Measurements from ENCODE around the gene ZNF502. TPM values are rescaled to one million over a fixed set of nuclear protein-coding genes. Genes with fewer than 3 reads are reported as not detected.

ZNF502 gene
- total RNA-seq, 1 donor from 2014 or later = not detected

DNA sequence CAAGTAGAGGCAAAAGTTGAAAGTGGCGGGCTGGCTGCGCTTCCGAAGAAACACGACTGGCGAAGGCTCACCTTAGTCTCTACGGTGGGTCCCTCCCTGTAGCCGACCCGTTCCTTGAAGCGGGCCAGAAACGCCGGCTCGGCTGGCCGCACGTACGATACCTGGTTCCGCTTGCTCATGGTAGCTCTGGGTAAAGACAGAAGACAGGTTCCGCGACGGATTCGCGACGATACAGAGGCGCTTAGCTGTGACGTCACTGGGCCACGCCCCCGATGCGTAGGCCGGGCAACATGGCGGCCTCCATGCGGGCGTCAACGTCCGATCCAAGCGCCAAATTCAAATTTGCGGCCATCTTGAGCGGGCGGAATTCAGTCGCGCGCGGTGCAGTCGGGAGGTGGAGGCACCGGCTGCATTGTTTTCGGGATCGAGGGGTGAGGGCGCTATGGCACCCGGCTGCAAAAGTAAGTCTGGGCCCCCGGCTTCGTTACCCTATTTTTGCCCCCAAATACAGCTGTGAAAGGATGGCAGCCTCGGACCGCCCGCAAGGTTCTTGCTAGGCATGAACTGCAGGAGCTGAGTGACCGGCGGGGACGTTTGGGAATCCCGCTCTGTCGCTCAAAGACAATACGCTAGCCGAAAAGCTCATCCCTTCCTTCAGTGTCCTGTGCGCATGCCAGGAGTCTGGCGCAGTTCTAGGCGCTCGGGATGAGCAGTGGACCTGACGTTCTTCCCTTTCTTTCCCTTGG is 49.1 kb downstream of the ZNF502 start, which contains the start of the genes KIAA1143 and KIF15:
Gene KIAA1143, minus strand, starts transcription at position 196 of the 746 bp plus-strand sequence. Its CDS starts 17 bp downstream, at position 179.
Gene KIF15, plus strand, starts transcription at position 371 of the 746 bp plus-strand sequence. Its CDS starts 72 bp downstream, at position 443.
- peak; percentile 96 for DNase-seq (ENCODE audit: extremely low spot score, unreplicated experiment)
- TF ChIP-seq, protein P1, sequence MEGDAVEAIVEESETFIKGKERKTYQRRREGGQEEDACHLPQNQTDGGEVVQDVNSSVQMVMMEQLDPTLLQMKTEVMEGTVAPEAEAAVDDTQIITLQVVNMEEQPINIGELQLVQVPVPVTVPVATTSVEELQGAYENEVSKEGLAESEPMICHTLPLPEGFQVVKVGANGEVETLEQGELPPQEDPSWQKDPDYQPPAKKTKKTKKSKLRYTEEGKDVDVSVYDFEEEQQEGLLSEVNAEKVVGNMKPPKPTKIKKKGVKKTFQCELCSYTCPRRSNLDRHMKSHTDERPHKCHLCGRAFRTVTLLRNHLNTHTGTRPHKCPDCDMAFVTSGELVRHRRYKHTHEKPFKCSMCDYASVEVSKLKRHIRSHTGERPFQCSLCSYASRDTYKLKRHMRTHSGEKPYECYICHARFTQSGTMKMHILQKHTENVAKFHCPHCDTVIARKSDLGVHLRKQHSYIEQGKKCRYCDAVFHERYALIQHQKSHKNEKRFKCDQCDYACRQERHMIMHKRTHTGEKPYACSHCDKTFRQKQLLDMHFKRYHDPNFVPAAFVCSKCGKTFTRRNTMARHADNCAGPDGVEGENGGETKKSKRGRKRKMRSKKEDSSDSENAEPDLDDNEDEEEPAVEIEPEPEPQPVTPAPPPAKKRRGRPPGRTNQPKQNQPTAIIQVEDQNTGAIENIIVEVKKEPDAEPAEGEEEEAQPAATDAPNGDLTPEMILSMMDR (conservative IDR thresholded peaks at IDR 0.05) = no peak
- Mint-ChIP-seq H3K27ac (peak within 1 kb of the TSS; percentile 89), H3K9me3 (no peaks in the 10 kb centered on the region), H3K4me3 (peak within 1 kb of the TSS; percentile 90), H3K4me1 (ENCODE audit: unreplicated experiment) (peaks cover 12% of the 10 kb centered on the region), H3K36me3 (peaks cover 48% of the 10 kb centered on the region), H3K27me3 (no peaks in the 10 kb centered on the region)

DNA sequence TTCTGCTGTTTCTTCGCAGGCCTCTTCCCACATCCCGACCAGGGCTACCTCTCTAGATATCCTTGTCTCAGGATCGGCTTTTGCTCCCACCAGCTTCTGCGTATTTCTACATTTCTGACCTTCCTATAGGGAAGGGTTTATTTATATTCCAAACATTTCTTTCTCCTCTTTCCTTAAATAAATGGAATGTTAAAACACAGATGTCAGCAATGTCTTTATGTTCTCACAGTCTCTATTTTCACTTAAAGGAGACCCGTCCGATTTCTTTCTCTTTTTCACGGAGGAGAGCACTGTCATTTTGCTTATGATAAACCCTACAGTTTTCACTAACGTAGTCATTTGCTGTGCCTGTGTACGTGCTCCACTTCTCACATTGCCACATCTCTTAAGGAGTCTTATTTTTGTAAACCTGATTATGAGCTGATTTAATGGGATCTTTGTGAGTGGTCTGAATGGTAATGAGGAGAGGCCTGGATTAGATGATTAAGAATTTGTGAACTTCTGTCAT is 49.8 kb downstream of the ZNF502 start:
- Mint-ChIP-seq H3K27me3 (no peaks in the 10 kb centered on the region), H3K4me1 (ENCODE audit: unreplicated experiment) (peaks cover 9% of the 10 kb centered on the region), H3K36me3 (peaks cover 48% of the 10 kb centered on the region), H3K9me3 (no peaks in the 10 kb centered on the region), H3K27ac (peak overlapping the region; percentile 89), H3K4me3 (peak overlapping the region; percentile 90)
- TF ChIP-seq, protein P1 (conservative IDR thresholded peaks at IDR 0.05) = no peak
- DNase-seq (ENCODE audit: extremely low spot score, unreplicated experiment) = no peak

DNA sequence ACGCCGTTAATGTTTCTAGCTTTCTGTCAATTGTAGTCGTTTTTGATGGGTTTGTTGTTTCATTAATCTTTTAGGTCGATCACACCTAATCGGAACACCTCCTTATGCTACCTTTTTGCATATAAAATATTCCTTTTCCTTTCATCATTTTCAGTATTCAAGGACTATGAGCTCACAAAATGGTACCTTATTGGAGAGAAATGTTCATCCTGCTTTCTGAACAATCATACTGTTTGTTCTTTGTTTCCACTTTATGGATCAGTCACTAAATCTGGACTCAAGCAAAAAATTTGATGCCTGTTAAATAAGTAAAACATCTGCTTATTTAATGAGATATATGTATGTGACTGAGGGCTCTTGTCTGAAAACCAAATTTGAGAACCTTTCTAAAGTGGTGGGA is 50.2 kb downstream of the ZNF502 start:
- Mint-ChIP-seq H3K36me3 (peaks cover 46% of the 10 kb centered on the region), H3K27ac (peak overlapping the region; percentile 89), H3K4me1 (ENCODE audit: unreplicated experiment) (peaks cover 5% of the 10 kb centered on the region), H3K27me3 (no peaks in the 10 kb centered on the region), H3K4me3 (peak overlapping the region; percentile 90), H3K9me3 (no peaks in the 10 kb centered on the region)
- TF ChIP-seq, protein P1 (conservative IDR thresholded peaks at IDR 0.05) = no peak
- no peak for DNase-seq (ENCODE audit: extremely low spot score, unreplicated experiment)

DNA sequence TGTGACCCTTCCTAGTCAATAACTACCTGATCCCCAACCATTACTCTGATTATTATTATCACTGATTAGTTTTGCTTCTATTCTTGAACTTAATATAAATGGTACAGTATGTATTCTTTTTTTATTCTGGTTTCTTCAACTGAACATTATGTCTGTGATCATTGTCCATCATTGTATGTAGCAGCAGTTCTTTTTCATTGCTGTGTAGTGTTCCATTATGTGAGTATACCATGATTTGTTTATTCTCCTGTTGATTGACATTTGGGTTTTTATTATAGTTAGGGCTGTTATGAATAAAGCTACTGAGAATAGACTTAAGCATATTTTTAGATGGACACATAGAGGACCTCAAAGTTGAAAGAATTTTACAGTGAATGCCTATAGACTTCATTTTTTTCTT is 51.8 kb downstream of the ZNF502 start:
- TF ChIP-seq, protein P1 (conservative IDR thresholded peaks at IDR 0.05) = no peak
- Mint-ChIP-seq H3K4me3 (no peak overlapping the region), H3K27ac (no peak overlapping the region), H3K4me1 (ENCODE audit: unreplicated experiment) (peaks cover 4% of the 10 kb centered on the region), H3K36me3 (peaks cover 37% of the 10 kb centered on the region), H3K9me3 (no peaks in the 10 kb centered on the region), H3K27me3 (no peaks in the 10 kb centered on the region)
- DNase-seq (ENCODE audit: extremely low spot score, unreplicated experiment) = no peak

DNA sequence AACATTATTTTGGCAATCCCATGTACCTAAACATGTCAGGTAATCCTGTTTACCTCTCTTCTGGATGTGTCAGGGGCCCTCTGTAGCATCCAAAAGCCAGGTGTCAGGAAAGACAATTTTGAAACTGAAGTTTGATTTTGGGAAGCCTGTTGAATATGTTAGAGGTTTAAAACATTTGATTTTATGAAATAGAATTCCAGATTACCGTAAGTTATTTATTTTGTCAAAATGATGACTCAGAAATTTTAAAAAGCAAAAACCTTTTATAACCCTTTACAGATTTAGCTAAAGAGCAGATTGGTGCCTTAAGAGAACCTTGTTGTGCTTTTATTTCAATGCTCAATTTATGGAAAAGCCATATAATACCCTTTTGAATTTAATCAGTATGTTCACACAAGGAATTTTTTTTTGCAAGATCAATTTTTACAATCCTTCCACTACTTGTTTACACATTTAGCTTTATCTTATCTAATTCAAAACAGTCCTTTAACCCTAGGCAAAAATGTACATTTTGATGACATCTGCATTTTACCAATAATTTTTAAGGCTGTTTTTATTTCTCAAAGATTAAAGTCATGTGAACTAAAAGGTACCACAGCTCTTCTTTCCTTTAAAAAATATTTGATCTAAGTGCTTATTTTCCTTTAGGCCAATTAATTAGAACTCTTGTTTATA is 59.1 kb downstream of the ZNF502 start:
- no peak for DNase-seq (ENCODE audit: extremely low spot score, unreplicated experiment)
- Mint-ChIP-seq H3K4me3 (no peak overlapping the region), H3K27me3 (no peaks in the 10 kb centered on the region), H3K9me3 (peaks cover 5% of the 10 kb centered on the region), H3K4me1 (ENCODE audit: unreplicated experiment) (no peaks in the 10 kb centered on the region), H3K36me3 (peaks cover 33% of the 10 kb centered on the region), H3K27ac (no peak overlapping the region)
- TF ChIP-seq, protein P1 (conservative IDR thresholded peaks at IDR 0.05) = no peak

Measured in type B pancreatic cell (in vitro differentiated cells).